K562 (cell line): Measurements from ENCODE around the gene GLIPR1L1. TPM values are rescaled to one million over a fixed set of nuclear protein-coding genes. Genes with fewer than 3 reads are reported as not detected.

ENCODE experiments used
- ARNT ChIP-seq, 2 experiments: fragments of 450-650 bp; IDR thresholded peaks; 2 replicates each; pipeline ENCODE4 v1.6.1; 2016; ENCODE audit warnings: mild to moderate bottlenecking in 1 of 2
- CREBBP ChIP-seq: IDR thresholded peaks from one replicate; pipeline ENCODE4 v1.6.1; 2012; ENCODE audit warnings: low read depth, mild to moderate bottlenecking, control low read depth, inconsistent platforms, low read length
- E2F8 ChIP-seq: fragments of 450-650 bp; IDR thresholded peaks from 2 replicates; pipeline ENCODE4 v1.7.1; 2018; ENCODE audit warnings: mild to moderate bottlenecking, low read depth; ENCODE audit not compliant: partially characterized antibody
- NONO ChIP-seq, 2 experiments: fragments of 200-400 bp in 1 of 2; fragments of 450-650 bp in 1 of 2; formaldehyde crosslinking in 1 of 2; IDR thresholded peaks; 2 replicates each; pipeline ENCODE4 v1.6.1; 2017; ENCODE audit warnings: low read depth in 2 of 2, mild to moderate bottlenecking in 2 of 2, moderate library complexity in 2 of 2, low read length in 1 of 2
- PATZ1 ChIP-seq: fragments of 250-450 bp; sonication (Bioruptor Pico); IDR thresholded peaks from 2 replicates; pipeline ENCODE4 v1.5.0; 2020; ENCODE audit warnings: mild to moderate bottlenecking, borderline replicate concordance
- RAD21 ChIP-seq, 2 experiments: fragments of 250-450 bp in 1 of 2; fragments of 450-650 bp in 1 of 2; sonication (Bioruptor Pico) in 1 of 2; formaldehyde crosslinking in 1 of 2; IDR thresholded peaks in 1 of 2; conservative IDR thresholded peaks in 1 of 2; 2 replicates each; pipeline versions ENCODE4 v1.4.0 to v1.8.0; 2020 to 2022; ENCODE audit warnings: mild to moderate bottlenecking in 2 of 2, moderate library complexity in 1 of 2
- RFX1 ChIP-seq: fragments of 450-650 bp; IDR thresholded peaks from 2 replicates; pipeline ENCODE4 v1.6.1; 2016; ENCODE audit warnings: mild to moderate bottlenecking, moderate library complexity
- TEAD2 ChIP-seq: fragments of 450-650 bp; IDR thresholded peaks from 2 replicates; pipeline ENCODE4 v1.6.1; 2016; ENCODE audit warnings: missing genetic modification characterization, control low read depth, missing compliant biosample characterization
- WHSC1 ChIP-seq: IDR thresholded peaks from one replicate; pipeline ENCODE4 v1.6.1; 2012; ENCODE audit warnings: low read length, control low read depth, inconsistent platforms
- ZNF165 ChIP-seq: fragments of 250-450 bp; sonication (Bioruptor Pico); IDR thresholded peaks from 2 replicates; pipeline ENCODE4 v1.4.0; 2020; ENCODE audit warnings: borderline replicate concordance
- ZNF253 ChIP-seq: fragments of 250-450 bp; sonication (Bioruptor Pico); conservative IDR thresholded peaks from 2 replicates; pipeline ENCODE4 v1.6.1; 2021; ENCODE audit warnings: mild to moderate bottlenecking
- ZNF639 ChIP-seq, 2 experiments: fragments of 200-800 bp in 1 of 2; sonication (Bioruptor generic) in 1 of 2; sonication (generic) in 1 of 2; formaldehyde crosslinking in 1 of 2; IDR thresholded peaks in 1 of 2; conservative IDR thresholded peaks in 1 of 2; 2 replicates each; pipeline versions ENCODE4 v1.5.0 to v1.6.1; 2016 to 2020; ENCODE audit warnings: missing compliant biosample characterization in 1 of 2, missing genetic modification characterization in 1 of 2, missing genetic modification reagents in 1 of 2
- ZNF740 ChIP-seq, 3 experiments: fragments of 200-800 bp in 1 of 3; sonication (Bioruptor generic) in 1 of 3; sonication (generic) in 1 of 3; formaldehyde crosslinking in 1 of 3; IDR thresholded peaks; 2 replicates each; pipeline versions ENCODE4 v1.6.1 to v1.8.0; 2016 to 2022; ENCODE audit warnings: mild to moderate bottlenecking in 2 of 3, missing compliant biosample characterization in 2 of 3, missing genetic modification characterization in 2 of 3, missing genetic modification reagents in 1 of 3
- polyA plus RNA-seq, 8 experiments: library from polyadenylated mRNA; depleted of rRNA in 4 of 8; stranded (reverse) in 5 of 8; unstranded in 3 of 8; fragments of >200 nt; fragmentation: Nextera tagmentation in 2 of 8; fragmentation: Illumina TruSeq in 1 of 8; extraction: Ambion mirVana in 2 of 8; extraction: Trizol in 1 of 8; gene quantifications; 2 replicates each; pipeline versions ENCODE4 v1.2.1 to v1.2.3, GENCODE V29; 2011 to 2014; ENCODE audit warnings: inconsistent platforms in 1 of 8, missing spikeins in 1 of 8
- total RNA-seq, 7 experiments: library from RNA; depleted of rRNA in 6 of 7; stranded (reverse); fragments of >200 nt in 6 of 7; fragmentation: Illumina TruSeq in 2 of 7; extraction: Trizol in 2 of 7; gene quantifications; 2 replicates each; pipeline versions ENCODE4 v1.2.1 to v1.2.3, GENCODE V29; 2011 to 2021; ENCODE audit warnings: low replicate concordance in 1 of 7
- TF ChIP-seq, protein P1 (sequence below): fragments of 250-450 bp; sonication (Bioruptor Pico); IDR thresholded peaks from 2 replicates; pipeline ENCODE4 v1.9.0; 2021; ENCODE audit warnings: mild to moderate bottlenecking, inconsistent platforms
- TF ChIP-seq, protein P2 (sequence below): fragments of 250-450 bp; sonication (Bioruptor Pico); IDR thresholded peaks from 2 replicates; pipeline ENCODE4 v1.4.0; 2020

The GLIPR1L1 gene
- total and polyA plus RNA-seq, 9 of the 15 experiments (the other 6 are each of a cell fraction or from before 2014, with no cell fraction given) = not detected

GRCh38 chr12:75390899-75391538 is 56.5 kb downstream of the GLIPR1L1 start, which contains the start of gene GLIPR1L2 (continued):
- TF ChIP-seq ZNF740 (CRISPR knock-in tag; IDR thresholded peaks at IDR 0.05) = no peak
- no peak for TF ChIP-seq ZNF740 (tag; IDR thresholded peaks at IDR 0.05)
- TF ChIP-seq, protein P1, sequence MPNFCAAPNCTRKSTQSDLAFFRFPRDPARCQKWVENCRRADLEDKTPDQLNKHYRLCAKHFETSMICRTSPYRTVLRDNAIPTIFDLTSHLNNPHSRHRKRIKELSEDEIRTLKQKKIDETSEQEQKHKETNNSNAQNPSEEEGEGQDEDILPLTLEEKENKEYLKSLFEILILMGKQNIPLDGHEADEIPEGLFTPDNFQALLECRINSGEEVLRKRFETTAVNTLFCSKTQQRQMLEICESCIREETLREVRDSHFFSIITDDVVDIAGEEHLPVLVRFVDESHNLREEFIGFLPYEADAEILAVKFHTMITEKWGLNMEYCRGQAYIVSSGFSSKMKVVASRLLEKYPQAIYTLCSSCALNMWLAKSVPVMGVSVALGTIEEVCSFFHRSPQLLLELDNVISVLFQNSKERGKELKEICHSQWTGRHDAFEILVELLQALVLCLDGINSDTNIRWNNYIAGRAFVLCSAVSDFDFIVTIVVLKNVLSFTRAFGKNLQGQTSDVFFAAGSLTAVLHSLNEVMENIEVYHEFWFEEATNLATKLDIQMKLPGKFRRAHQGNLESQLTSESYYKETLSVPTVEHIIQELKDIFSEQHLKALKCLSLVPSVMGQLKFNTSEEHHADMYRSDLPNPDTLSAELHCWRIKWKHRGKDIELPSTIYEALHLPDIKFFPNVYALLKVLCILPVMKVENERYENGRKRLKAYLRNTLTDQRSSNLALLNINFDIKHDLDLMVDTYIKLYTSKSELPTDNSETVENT = no peak
- TF ChIP-seq NONO (IDR thresholded peaks at IDR 0.05; ENCODE audit: low read depth in 2 of 2, low read length in 1 of 2) = no peak
- no peak for TF ChIP-seq ZNF165
- TF ChIP-seq RAD21 (CRISPR knock-in tag; conservative IDR thresholded peaks at IDR 0.05 in 1 of 2, IDR thresholded peaks at IDR 0.05 in 1 of 2) = peak; percentile 35 to 41; a peak in 3 of 4 replicates
- no peak for TF ChIP-seq ARNT (IDR thresholded peaks at IDR 0.05)
- TF ChIP-seq CREBBP = no peak
- no peak for TF ChIP-seq WHSC1
- no peak for TF ChIP-seq TEAD2 (tag)
- TF ChIP-seq RFX1 = no peak
- TF ChIP-seq PATZ1 (CRISPR knock-in tag) = no peak
- no peak for TF ChIP-seq E2F8
- TF ChIP-seq, protein P2, sequence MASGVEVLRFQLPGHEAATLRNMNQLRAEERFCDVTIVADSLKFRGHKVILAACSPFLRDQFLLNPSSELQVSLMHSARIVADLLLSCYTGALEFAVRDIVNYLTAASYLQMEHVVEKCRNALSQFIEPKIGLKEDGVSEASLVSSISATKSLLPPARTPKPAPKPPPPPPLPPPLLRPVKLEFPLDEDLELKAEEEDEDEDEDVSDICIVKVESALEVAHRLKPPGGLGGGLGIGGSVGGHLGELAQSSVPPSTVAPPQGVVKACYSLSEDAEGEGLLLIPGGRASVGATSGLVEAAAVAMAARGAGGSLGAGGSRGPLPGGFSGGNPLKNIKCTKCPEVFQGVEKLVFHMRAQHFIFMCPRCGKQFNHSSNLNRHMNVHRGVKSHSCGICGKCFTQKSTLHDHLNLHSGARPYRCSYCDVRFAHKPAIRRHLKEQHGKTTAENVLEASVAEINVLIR (CRISPR knock-in tag) = no peak
- TF ChIP-seq ZNF253 (CRISPR knock-in tag) = no peak
- TF ChIP-seq ZNF639 (CRISPR knock-in tag; conservative IDR thresholded peaks at IDR 0.05 in 1 of 2, IDR thresholded peaks at IDR 0.05 in 1 of 2) = no peak
